Measurements from ENCODE around the gene NDUFB10.
"Not testable (repeated sequence)": the region's sequence is repeated elsewhere in the genome, so short reads cannot be mapped to it uniquely, and the experiment has no call there.

NDUFB10 gene

GRCh38 chr16:1961651-1962067 is 2.3 kb downstream of the NDUFB10 start:
- Histone ChIP-seq H3K4me3 (ENCODE audit: low read length in 2 of 2) (peak overlapping the region in 1 of 2 donors; percentile 19), H2AFZ (ENCODE audit: low read length) (no peak overlapping the region), H3K14ac (ENCODE audit: low read length) (no peak overlapping the region), H3K27ac (replicated peaks; ENCODE audit: low read length) (no peak overlapping the region), H3K4me2 (ENCODE audit: insufficient read depth, low read length, poor library complexity, severe bottlenecking) (no peak overlapping the region), H3K27me3 (ENCODE audit: control insufficient read depth in 3 of 3, insufficient read depth in 3 of 3, low read depth in 1 of 3, low read length in 3 of 3) (no peaks in the 10 kb centered on the region), H3K36me3 (replicated peaks in 1 of 2; ENCODE audit: control insufficient read depth in 2 of 2, insufficient read depth in 2 of 2, low read length in 2 of 2) (peaks cover 18 to 36% of the 10 kb centered on the region in 2 donors), H3K4ac (ENCODE audit: low read length) (no peak overlapping the region), H2AK5ac (ENCODE audit: low read depth, low read length) (no peak overlapping the region), H3K4me1 (ENCODE audit: control insufficient read depth in 2 of 2, insufficient read depth in 1 of 2, low read depth in 1 of 2, low read length in 2 of 2) (peaks cover 14 to 15% of the 10 kb centered on the region in 2 donors), H2BK5ac (ENCODE audit: low read length) (no peak overlapping the region), H2BK12ac (ENCODE audit: low read length) (no peak overlapping the region), H3K23ac (ENCODE audit: low read depth, low read length, poor library complexity) (no peak overlapping the region), H3K9ac (ENCODE audit: low read depth, low read length, poor library complexity) (no peak overlapping the region), H2BK15ac (ENCODE audit: low read length) (no peak overlapping the region), H2BK120ac (ENCODE audit: low read depth, low read length) (no peak overlapping the region), H3K79me1 (ENCODE audit: low read depth, low read length) (peaks cover 18% of the 10 kb centered on the region), H3K9me3 (replicated peaks in 1 of 2; ENCODE audit: control insufficient read depth in 2 of 2, insufficient read depth in 1 of 2, low read depth in 1 of 2, low read length in 2 of 2) (no peaks in the 10 kb centered on the region), H4K8ac (ENCODE audit: low read depth, low read length) (no peak overlapping the region), H3K18ac (ENCODE audit: low read length) (no peak overlapping the region), H4K91ac (ENCODE audit: low read depth, low read length, poor library complexity) (no peak overlapping the region)
- DNase-seq (ENCODE audit: low spot score) = no peak
- WGBS, 2 donors (ENCODE audit: extremely low coverage in 2 of 2, insufficient read length in 2 of 2, insufficient replicate concordance in 1 of 2) = no CpG with 5 or more reads among the region's 6 CpGs

- not testable (repeated sequence) for H2AFZ ChIP-seq (ENCODE audit: low read length); H2BK15ac ChIP-seq (ENCODE audit: low read length); H4K91ac ChIP-seq (ENCODE audit: low read depth, low read length, poor library complexity); H2AK5ac ChIP-seq (ENCODE audit: low read depth, low read length); H3K27ac ChIP-seq (replicated peaks; ENCODE audit: low read length); H3K9me3 ChIP-seq (replicated peaks in 1 of 2; ENCODE audit: control insufficient read depth in 2 of 2, insufficient read depth in 1 of 2, low read depth in 1 of 2, low read length in 2 of 2); H3K4me2 ChIP-seq (ENCODE audit: insufficient read depth, low read length, poor library complexity, severe bottlenecking); H3K4ac ChIP-seq (ENCODE audit: low read length); H4K8ac ChIP-seq (ENCODE audit: low read depth, low read length); H3K14ac ChIP-seq (ENCODE audit: low read length); H2BK5ac ChIP-seq (ENCODE audit: low read length); H2BK12ac ChIP-seq (ENCODE audit: low read length); H3K27me3 ChIP-seq (ENCODE audit: control insufficient read depth in 3 of 3, insufficient read depth in 3 of 3, low read depth in 1 of 3, low read length in 3 of 3); H3K18ac ChIP-seq (ENCODE audit: low read length); H2BK120ac ChIP-seq (ENCODE audit: low read depth, low read length); DNase-seq (ENCODE audit: low spot score)
- Histone ChIP-seq H3K4me1 (ENCODE audit: control insufficient read depth in 2 of 2, insufficient read depth in 1 of 2, low read depth in 1 of 2, low read length in 2 of 2) (peaks cover 14 to 15% of the 10 kb centered on the region in 2 donors), H3K4me3 (ENCODE audit: low read length in 2 of 2) (peak overlapping the region in 1 of 2 donors; percentile 23), H3K9ac (ENCODE audit: low read depth, low read length, poor library complexity) (peak overlapping the region; percentile 66), H3K23ac (ENCODE audit: low read depth, low read length, poor library complexity) (peak overlapping the region; percentile 8), H3K79me1 (ENCODE audit: low read depth, low read length) (peaks cover 18% of the 10 kb centered on the region), H3K36me3 (replicated peaks in 1 of 2; ENCODE audit: control insufficient read depth in 2 of 2, insufficient read depth in 2 of 2, low read length in 2 of 2) (peaks cover 18 to 36% of the 10 kb centered on the region in 2 donors)
- WGBS, 2 donors (ENCODE audit: extremely low coverage in 2 of 2, insufficient read length in 2 of 2, insufficient replicate concordance in 1 of 2) = no CpG with 5 or more reads among the region's 37 CpGs
These were observed 3.1 kb downstream of the NDUFB10 start for GRCh38 chr16:1962161-1963153.

- peaks cover 18% of the 10 kb centered on the region for H3K79me1 ChIP-seq (ENCODE audit: low read depth, low read length)
- peak overlapping the region; percentile 88 for H3K4me2 ChIP-seq (ENCODE audit: insufficient read depth, low read length, poor library complexity, severe bottlenecking)
- H2AK5ac ChIP-seq (ENCODE audit: low read depth, low read length) = peak overlapping the region; percentile 98
- H4K91ac ChIP-seq (ENCODE audit: low read depth, low read length, poor library complexity) = no peak overlapping the region
- peak overlapping the region; percentile 88 for H2BK5ac ChIP-seq (ENCODE audit: low read length)
- no peak for DNase-seq (ENCODE audit: low spot score)
- no peak overlapping the region for H3K27ac ChIP-seq (replicated peaks; ENCODE audit: low read length)
- H3K14ac ChIP-seq (ENCODE audit: low read length) = no peak overlapping the region
- no peaks in the 10 kb centered on the region for H3K9me3 ChIP-seq (replicated peaks in 1 of 2; ENCODE audit: control insufficient read depth in 2 of 2, insufficient read depth in 1 of 2, low read depth in 1 of 2, low read length in 2 of 2)
- peak overlapping the region; percentile 93 for H3K9ac ChIP-seq (ENCODE audit: low read depth, low read length, poor library complexity)
- peaks cover 14 to 15% of the 10 kb centered on the region in 2 donors for H3K4me1 ChIP-seq (ENCODE audit: control insufficient read depth in 2 of 2, insufficient read depth in 1 of 2, low read depth in 1 of 2, low read length in 2 of 2)
- no peak overlapping the region for H2BK15ac ChIP-seq (ENCODE audit: low read length)
- no peak overlapping the region for H2AFZ ChIP-seq (ENCODE audit: low read length)
- peak overlapping the region; percentile 94 for H3K18ac ChIP-seq (ENCODE audit: low read length)
- H3K4me3 ChIP-seq (ENCODE audit: low read length in 2 of 2) = peak overlapping the region; percentile 87 to 96
- peaks cover 18 to 36% of the 10 kb centered on the region in 2 donors for H3K36me3 ChIP-seq (replicated peaks in 1 of 2; ENCODE audit: control insufficient read depth in 2 of 2, insufficient read depth in 2 of 2, low read length in 2 of 2)
- no peak overlapping the region for H2BK12ac ChIP-seq (ENCODE audit: low read length)
- no peaks in the 10 kb centered on the region for H3K27me3 ChIP-seq (ENCODE audit: control insufficient read depth in 3 of 3, insufficient read depth in 3 of 3, low read depth in 1 of 3, low read length in 3 of 3)
- H3K4ac ChIP-seq (ENCODE audit: low read length) = no peak overlapping the region
- peak overlapping the region; percentile 0 for H3K23ac ChIP-seq (ENCODE audit: low read depth, low read length, poor library complexity)
- H2BK120ac ChIP-seq (ENCODE audit: low read depth, low read length) = no peak overlapping the region
- H4K8ac ChIP-seq (ENCODE audit: low read depth, low read length) = no peak overlapping the region
- WGBS, 2 donors (ENCODE audit: extremely low coverage in 2 of 2, insufficient read length in 2 of 2, insufficient replicate concordance in 1 of 2) = no CpG with 5 or more reads among the region's 44 CpGs
These were observed 4.6 kb downstream of the NDUFB10 start for GRCh38 chr16:1963806-1964505.
